Activated naive CD8-positive, alpha-beta T cell treated with anti-CD3 and anti-CD28 coated beads, Interleukin-2, amount 50 U/mL, for 24 hours (primary cell): ENCODE measurements around the gene OR6S1.

Experiments
- ATAC-seq: fragments of 150-1000 bp; cut with Tn5 transposase; one replicate; pipeline ENCODE4 v1.10.0; 2021
- DNase-seq: peaks from one replicate; pipeline ENCODE4 v3.0.0; 2021
- H3K27ac Mint-ChIP-seq: one replicate; pipeline ENCODE4 v1.8.0; 2021; ENCODE audit warnings: mild to moderate bottlenecking, mixed read lengths
- H3K27me3 Mint-ChIP-seq: one replicate; pipeline ENCODE4 v1.8.0; 2021; ENCODE audit warnings: mixed read lengths
- H3K36me3 Mint-ChIP-seq: one replicate; pipeline ENCODE4 v1.8.0; 2021; ENCODE audit warnings: low read depth, mixed read lengths
- H3K4me1 Mint-ChIP-seq: one replicate; pipeline ENCODE4 v1.8.0; 2021; ENCODE audit warnings: mixed read lengths
- H3K4me3 Mint-ChIP-seq: one replicate; pipeline ENCODE4 v1.8.0; 2021; ENCODE audit warnings: mild to moderate bottlenecking, moderate library complexity, mixed read lengths
- H3K9me3 Mint-ChIP-seq: one replicate; pipeline ENCODE4 v1.8.0; 2021; ENCODE audit warnings: mixed read lengths

The OR6S1 gene

DNA sequence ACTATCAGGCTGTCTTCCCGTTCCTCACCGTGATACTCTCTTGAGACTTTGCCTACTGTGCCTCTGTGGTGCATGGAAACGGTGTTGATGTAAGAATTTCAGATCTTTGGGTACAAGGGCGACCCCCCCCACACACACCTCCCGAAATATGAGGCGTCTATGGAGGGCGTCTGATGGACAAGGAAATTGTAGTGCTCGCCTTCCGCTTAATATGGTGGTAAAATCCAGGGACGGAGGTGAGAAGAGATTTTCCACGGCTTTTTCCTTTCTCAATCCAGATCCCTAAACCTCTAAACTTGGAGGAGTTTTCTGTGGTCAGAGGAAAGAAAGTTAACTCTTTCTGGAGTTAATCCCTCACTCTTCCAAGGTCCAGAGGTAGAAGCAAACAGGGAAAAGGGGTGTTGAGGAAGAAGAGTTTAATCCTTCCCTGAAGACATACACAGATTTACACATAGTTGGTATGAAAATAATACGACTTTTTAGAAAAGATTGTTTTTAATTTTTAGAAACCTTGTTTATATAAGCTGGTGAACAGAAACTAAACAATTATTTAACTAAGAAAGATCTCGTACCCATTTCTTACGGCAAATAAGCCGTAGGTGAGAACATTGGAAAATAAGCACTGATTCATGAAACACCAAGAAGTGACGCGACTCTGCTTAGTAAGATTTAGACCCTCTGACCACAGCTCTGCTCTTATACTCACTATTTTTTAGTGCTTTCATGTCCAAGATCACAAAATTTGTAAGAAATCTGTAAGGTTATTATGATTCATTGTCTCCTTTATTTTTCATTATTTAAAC, 27.3 kb downstream of the OR6S1 start:
- DNase-seq, result peak; percentile 21
- Mint-ChIP-seq H3K9me3 (no peaks in the 10 kb centered on the region), H3K27ac (peak overlapping the region; percentile 26), H3K36me3 (no peaks in the 10 kb centered on the region), H3K4me3 (no peak overlapping the region), H3K4me1 (peaks cover 11% of the 10 kb centered on the region), H3K27me3 (peaks cover 5% of the 10 kb centered on the region)
- ATAC-seq, result no peak

GRCh38 chr14:20613094-20614037, 28.1 kb downstream of the OR6S1 start:
- H3K27ac Mint-ChIP-seq, result no peak overlapping the region
- peak; percentile 83 for DNase-seq
- peaks cover 6% of the 10 kb centered on the region for H3K4me1 Mint-ChIP-seq
- H3K36me3 Mint-ChIP-seq, result no peaks in the 10 kb centered on the region
- ATAC-seq, result peak; percentile 90
- no peak overlapping the region for H3K4me3 Mint-ChIP-seq
- no peaks in the 10 kb centered on the region for H3K9me3 Mint-ChIP-seq
- no peaks in the 10 kb centered on the region for H3K27me3 Mint-ChIP-seq

DNA sequence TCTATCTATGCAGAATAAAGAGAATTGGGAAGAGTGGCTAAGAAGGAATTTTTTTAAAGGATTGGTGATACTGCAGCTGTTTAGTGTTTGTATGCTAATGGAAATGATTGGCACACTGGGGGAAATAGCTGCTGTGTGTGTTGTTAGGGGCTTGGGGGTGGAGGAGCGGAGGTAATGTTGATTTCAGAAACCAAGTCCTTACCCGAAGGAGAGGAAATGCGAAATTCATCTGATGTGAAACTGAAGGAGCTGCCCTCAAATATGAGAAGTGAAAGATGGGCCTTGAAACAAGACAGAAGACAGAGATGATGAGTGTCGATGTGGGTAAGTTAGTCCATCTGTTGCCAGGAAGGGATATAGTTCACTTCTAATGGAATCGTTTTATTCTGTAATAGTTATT, 29.1 kb downstream of the OR6S1 start:
- ATAC-seq, result no peak
- H3K36me3 Mint-ChIP-seq, result no peaks in the 10 kb centered on the region

DNA sequence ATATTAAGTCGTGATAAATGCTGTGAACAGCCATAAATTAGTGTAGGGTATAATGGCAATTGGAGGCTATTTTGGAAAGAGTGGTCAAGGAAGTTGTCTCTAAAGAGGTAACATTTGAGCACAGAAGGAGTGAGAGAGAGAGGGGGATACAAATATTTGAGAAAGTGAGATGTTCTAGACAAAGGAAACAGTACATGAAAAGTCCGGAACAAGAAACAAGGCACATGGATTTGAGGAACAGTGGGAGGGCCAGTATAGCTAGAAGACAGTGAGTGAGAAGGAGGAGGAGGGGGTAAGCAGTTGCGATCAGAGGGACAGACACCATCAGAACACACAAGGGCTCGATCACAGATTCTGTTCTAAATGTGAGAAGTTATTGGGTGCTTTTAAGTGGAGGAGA, 30.2 kb downstream of the OR6S1 start:
- no peak for DNase-seq
- no peak overlapping the region for H3K27ac Mint-ChIP-seq
- no peaks in the 10 kb centered on the region for H3K27me3 Mint-ChIP-seq
- no peak overlapping the region for H3K4me3 Mint-ChIP-seq
- no peaks in the 10 kb centered on the region for H3K9me3 Mint-ChIP-seq
- H3K4me1 Mint-ChIP-seq, result peaks cover 3% of the 10 kb centered on the region
- H3K36me3 Mint-ChIP-seq, result no peaks in the 10 kb centered on the region
- ATAC-seq, result no peak

More for the DNA sequence above, 29.1 kb downstream of the OR6S1 start:
- no peaks in the 10 kb centered on the region for H3K27me3 Mint-ChIP-seq
- DNase-seq, result no peak
- peaks cover 3% of the 10 kb centered on the region for H3K4me1 Mint-ChIP-seq
- H3K27ac Mint-ChIP-seq, result no peak overlapping the region
- no peak overlapping the region for H3K4me3 Mint-ChIP-seq
- H3K9me3 Mint-ChIP-seq, result no peaks in the 10 kb centered on the region

- Mint-ChIP-seq H3K4me1 (no peaks in the 10 kb centered on the region), H3K27me3 (no peaks in the 10 kb centered on the region), H3K9me3 (no peaks in the 10 kb centered on the region), H3K27ac (no peak overlapping the region), H3K36me3 (no peaks in the 10 kb centered on the region), H3K4me3 (no peak overlapping the region)
- ATAC-seq (peak; percentile 37), DNase-seq (peak; percentile 84)
Observed at GRCh38 chr14:20610002-20610765, 31.3 kb downstream of the OR6S1 start.

GRCh38 chr14:20609215-20610001, 32.1 kb downstream of the OR6S1 start:
- H3K4me3 Mint-ChIP-seq, result no peak overlapping the region
- ATAC-seq (peak; percentile 7), DNase-seq (peak; percentile 65)
- H3K36me3 Mint-ChIP-seq, result no peaks in the 10 kb centered on the region
- no peaks in the 10 kb centered on the region for H3K9me3 Mint-ChIP-seq
- H3K27ac Mint-ChIP-seq, result no peak overlapping the region
- H3K4me1 Mint-ChIP-seq, result no peaks in the 10 kb centered on the region
- no peaks in the 10 kb centered on the region for H3K27me3 Mint-ChIP-seq

DNA sequence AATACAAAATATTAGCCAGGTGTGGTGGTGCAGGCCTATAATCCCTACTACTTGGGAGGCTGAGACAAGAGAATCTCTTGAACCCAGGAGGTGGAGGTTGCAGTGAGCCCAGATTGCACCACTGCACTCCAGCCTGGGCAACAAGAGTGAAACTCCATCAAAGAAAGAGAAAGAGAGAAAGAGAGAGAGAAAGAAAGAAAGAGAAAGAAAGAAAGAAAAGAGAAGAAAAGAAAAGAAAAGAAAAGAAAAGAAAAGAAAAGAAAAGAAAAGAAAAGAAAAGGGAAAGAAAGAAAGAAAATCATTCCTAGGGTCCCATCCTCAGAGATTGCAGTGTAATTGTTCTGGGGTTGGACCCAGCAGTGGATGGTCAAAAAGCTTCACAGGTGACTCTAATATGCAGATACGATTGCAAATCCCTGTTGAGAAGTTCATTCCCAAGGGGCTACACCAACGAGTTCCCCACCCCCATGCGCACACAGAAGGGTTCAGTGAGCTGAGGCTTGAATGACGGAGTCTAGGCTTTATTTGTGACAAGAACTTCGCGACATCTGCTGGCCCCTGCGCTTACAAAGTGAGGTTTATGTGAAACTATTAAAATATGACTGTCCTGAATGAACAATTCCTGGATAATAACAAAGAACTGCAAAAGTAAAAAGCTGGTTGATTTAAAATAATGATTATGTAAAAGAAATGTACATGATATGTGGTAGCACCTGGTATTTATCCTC, 32.9 kb downstream of the OR6S1 start:
- no peaks in the 10 kb centered on the region for H3K9me3 Mint-ChIP-seq
- H3K4me3 Mint-ChIP-seq, result no peak overlapping the region
- no peaks in the 10 kb centered on the region for H3K4me1 Mint-ChIP-seq
- ATAC-seq (no peak), DNase-seq (no peak)
- no peaks in the 10 kb centered on the region for H3K27me3 Mint-ChIP-seq
- H3K36me3 Mint-ChIP-seq, result no peaks in the 10 kb centered on the region
- H3K27ac Mint-ChIP-seq, result no peak overlapping the region

DNA sequence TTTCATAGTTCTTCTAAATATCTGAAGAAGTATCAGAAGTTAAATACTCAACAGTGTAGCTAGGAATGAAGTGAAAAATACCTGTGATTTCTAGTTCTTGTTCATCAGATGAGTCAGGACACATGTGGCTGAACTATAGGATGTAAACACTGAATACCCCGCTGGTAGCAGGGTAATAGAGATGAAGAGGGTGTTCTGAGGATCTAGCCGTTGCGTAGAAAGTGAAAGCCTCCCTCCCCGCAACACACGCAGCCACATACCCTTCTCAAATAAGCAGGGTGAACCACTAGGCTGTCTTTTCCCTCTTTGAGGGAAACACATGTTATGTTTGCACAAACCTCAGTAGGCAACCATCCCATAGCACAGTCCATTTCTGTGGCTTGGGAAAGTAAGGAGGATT, 33.9 kb downstream of the OR6S1 start:
- H3K27me3 Mint-ChIP-seq, result no peaks in the 10 kb centered on the region
- H3K9me3 Mint-ChIP-seq, result no peaks in the 10 kb centered on the region
- no peak for DNase-seq
- H3K27ac Mint-ChIP-seq, result no peak overlapping the region
- H3K4me3 Mint-ChIP-seq, result no peak overlapping the region
- H3K4me1 Mint-ChIP-seq, result no peaks in the 10 kb centered on the region
- no peaks in the 10 kb centered on the region for H3K36me3 Mint-ChIP-seq
- ATAC-seq, result no peak

GRCh38 chr14:20606902-20607242, 34.6 kb downstream of the OR6S1 start:
- no peaks in the 10 kb centered on the region for H3K36me3 Mint-ChIP-seq

DNA sequence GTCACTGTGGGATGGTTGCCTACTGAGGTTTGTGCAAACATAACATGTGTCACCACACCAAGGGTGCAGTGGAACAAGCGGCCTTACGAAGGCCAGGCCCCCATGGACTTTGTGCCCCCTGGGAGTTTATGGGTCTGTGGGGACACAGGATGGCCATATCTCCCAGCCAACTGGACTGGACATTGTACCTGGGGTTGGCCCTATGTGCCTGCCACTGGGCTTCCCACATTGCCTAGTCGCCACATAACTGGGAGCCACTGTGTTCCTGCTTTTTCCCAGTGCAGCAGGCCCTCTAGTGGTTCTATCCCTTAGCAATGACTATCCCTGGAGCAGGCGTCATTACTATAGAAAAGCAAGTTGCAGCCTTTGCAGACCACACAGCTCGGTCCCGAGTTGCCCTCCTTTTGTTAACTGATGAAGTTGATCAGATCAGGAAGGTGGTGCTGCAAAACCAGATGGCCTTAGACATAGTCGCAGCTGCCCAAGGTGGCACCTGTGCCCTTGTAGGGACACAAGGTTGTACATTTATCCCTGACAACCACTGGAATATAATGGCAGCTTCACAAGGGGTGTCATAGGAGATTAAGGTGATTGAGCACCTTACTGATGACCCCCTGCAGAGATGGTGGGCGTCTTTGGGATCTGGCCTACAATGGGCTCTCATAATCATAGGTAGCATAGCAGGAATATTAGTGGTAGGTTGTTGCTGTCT, 35.1 kb downstream of the OR6S1 start:
- Mint-ChIP-seq H3K27ac (no peak overlapping the region), H3K4me3 (no peak overlapping the region), H3K36me3 (no peaks in the 10 kb centered on the region), H3K27me3 (no peaks in the 10 kb centered on the region), H3K4me1 (no peaks in the 10 kb centered on the region), H3K9me3 (no peaks in the 10 kb centered on the region)
- ATAC-seq, result no peak
- no peak for DNase-seq

More at GRCh38 chr14:20606902-20607242, 34.6 kb downstream of the OR6S1 start:
- DNase-seq (no peak), ATAC-seq (no peak)
- H3K27ac Mint-ChIP-seq, result no peak overlapping the region
- H3K9me3 Mint-ChIP-seq, result no peaks in the 10 kb centered on the region
- H3K4me3 Mint-ChIP-seq, result no peak overlapping the region
- H3K27me3 Mint-ChIP-seq, result no peaks in the 10 kb centered on the region
- no peaks in the 10 kb centered on the region for H3K4me1 Mint-ChIP-seq

DNA sequence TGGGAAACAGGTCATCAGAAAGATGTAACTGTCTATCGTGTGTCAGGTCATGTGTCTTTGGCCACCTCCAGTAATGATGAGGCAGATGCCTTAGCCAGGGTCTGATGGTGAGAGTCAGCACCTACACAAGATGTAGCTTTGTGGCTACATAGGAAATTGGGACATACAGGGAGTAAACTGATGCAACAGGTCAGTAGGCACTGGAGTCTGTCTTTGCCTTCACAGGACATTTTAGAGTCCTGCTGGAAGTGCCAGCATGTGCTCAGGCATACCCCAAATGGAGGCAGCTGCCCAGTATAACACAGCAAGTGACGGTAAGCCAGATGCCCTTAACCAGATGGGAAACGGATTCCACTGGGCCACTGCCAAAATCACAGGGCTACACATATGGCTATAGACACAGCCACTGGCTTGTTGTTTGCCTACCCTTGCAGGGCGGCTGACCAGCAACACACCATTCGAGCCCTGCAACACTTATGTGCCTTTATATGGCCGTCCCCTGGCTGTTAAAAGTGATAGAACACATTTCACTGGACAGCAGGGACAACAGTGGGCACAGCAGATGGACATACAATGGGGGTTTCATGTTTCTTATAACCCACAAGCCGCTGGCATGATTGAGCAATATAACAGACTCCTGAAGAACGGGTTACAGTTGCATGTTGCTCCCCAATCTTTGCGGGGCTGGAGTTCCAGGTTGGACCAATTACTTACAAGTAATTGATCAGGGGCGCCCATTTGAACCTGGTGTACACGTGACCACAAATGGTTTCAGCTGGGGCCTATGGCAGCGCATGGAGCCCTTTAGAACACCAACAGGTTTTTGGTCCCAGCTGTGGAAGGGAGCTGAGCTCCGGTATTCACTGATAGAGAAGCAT, 37.4 kb downstream of the OR6S1 start:
- Mint-ChIP-seq H3K27ac (no peak overlapping the region), H3K4me3 (no peak overlapping the region), H3K36me3 (no peaks in the 10 kb centered on the region), H3K9me3 (no peaks in the 10 kb centered on the region), H3K4me1 (no peaks in the 10 kb centered on the region), H3K27me3 (no peaks in the 10 kb centered on the region)
- no peak for ATAC-seq
- no peak for DNase-seq

DNA sequence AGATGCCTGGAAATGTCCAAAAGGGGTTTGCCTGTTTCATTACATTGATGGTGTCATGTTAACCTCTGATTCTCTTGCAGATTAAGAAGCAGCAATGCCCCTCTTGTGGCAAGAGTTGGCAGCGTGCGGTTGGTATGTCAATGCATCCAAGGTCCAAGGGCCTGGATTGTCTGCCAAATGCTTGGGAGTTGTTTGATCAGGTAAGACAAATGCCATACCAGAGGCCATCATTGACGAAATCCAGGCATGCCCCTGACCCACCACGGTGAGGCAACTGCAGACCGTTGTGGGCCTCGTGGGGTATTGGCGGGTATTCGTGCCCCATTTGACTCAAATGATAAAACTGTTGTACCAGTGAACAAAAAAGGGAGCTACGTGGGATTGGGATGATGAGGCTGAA, 38.9 kb downstream of the OR6S1 start:
- Mint-ChIP-seq H3K4me3 (no peak overlapping the region), H3K27ac (no peak overlapping the region), H3K4me1 (no peaks in the 10 kb centered on the region), H3K27me3 (no peaks in the 10 kb centered on the region), H3K9me3 (no peaks in the 10 kb centered on the region), H3K36me3 (no peaks in the 10 kb centered on the region)
- DNase-seq (no peak), ATAC-seq (no peak)
